ENCODE measurements around the gene DDC.

DNA sequence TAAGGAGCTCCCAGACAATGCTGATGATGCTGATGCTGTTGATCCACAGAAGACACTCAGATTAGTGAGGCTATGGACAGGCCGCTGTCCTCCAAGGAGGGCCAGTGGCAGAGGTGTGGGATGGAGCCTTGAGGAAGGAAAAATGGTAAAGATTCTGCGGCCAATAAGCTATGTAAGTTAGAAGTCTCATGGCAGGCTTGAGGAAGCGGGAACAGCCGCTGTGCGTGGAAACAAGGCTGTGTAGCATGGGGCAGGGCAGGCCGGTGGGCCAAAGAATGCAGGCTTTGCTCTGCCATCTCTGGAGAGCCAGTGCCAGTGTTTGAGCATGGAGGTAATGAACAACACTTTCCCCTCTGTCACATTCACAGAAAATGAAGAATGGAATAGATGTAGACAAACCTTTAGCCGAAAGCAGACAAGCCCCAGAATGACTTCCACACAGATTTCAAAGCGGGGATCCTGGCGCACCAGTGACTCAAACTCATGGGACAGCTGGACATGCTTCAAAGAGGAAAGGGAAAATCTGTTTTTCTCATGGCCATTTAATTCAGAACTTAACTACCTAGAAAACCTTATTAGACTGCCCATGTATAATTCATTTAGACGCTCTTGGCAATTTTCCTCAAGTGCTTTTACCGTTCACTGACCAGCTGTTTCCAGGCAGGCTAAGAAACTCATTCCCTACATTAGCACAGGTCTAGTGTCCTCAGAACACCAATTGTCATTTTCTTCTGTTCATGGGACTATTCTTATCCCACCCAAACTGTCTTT lies 98.2 kb downstream of the DDC start:
- TF ChIP-seq POLR2A (IDR thresholded peaks at IDR 0.05) (no peak), POLR2AphosphoS5 (IDR thresholded peaks at IDR 0.05) (no peak)
